PC-9 (cell line): Measurements from ENCODE around the gene RNU2-1. TPM values are rescaled to one million over a fixed set of nuclear protein-coding genes. Genes with fewer than 3 reads are reported as not detected.
"Not testable (repeated sequence)": the region's sequence is repeated elsewhere in the genome, so short reads cannot be mapped to it uniquely, and the experiment has no call there.

ENCODE experiments used
- Bru-seq: library from RNA; stranded (reverse); fragments of 400-500 nt; gene quantifications from one replicate; lab custom pipeline; 2021; lab: Mats Ljungman, UMichigan
- BruChase-seq, 2 experiments: library from RNA; stranded (reverse); fragments of 400-500 nt; gene quantifications; one replicate each; lab custom pipeline; 2021; lab: Mats Ljungman, UMichigan
- BruUV-seq: library from RNA; stranded (reverse); fragments of 400-500 nt; replicated peaks from 2 replicates; lab custom pipeline; 2021; lab: Mats Ljungman, UMichigan
- CTCF ChIA-PET: fragments of 300-600 bp; sonication (Branson Sonifier 250); formaldehyde crosslinking; loops from one replicate; lab custom pipeline; 2022; ENCODE audit warnings: antibody characterized with exemption; lab: Charles Lee
- POLR2A ChIA-PET: fragments of 300-600 bp; sonication (Branson Sonifier 250); formaldehyde crosslinking; loops from one replicate; lab custom pipeline; 2022; ENCODE audit warnings: antibody characterized with exemption; ENCODE audit not compliant: unreplicated experiment; lab: Charles Lee
- DNase-seq, 2 experiments: peaks; one replicate each; pipeline versions ENCODE4 v3.0.0 to v3.0.0-alpha.2; 2015 to 2022; ENCODE audit warnings: mixed read lengths in 1 of 2
- H2AFZ ChIP-seq: fragments of 200-600 bp; sonication (generic); 2 replicates; pipeline ENCODE4 v1.8.1; 2017; ENCODE audit warnings: antibody characterized with exemption
- H3F3A ChIP-seq: fragments of 200-600 bp; sonication (generic); 2 replicates; pipeline ENCODE4 v1.8.1; 2017; ENCODE audit warnings: antibody characterized with exemption, mild to moderate bottlenecking, low read depth; ENCODE audit not compliant: insufficient read depth
- H3K27ac ChIP-seq: fragments of 200-600 bp; sonication (generic); 2 replicates; pipeline ENCODE4 v1.6.1; 2016; ENCODE audit warnings: mixed run types
- H3K27me3 ChIP-seq: fragments of 200-600 bp; sonication (generic); 2 replicates; pipeline ENCODE4 v1.6.1; 2016; ENCODE audit warnings: low read depth, mixed run types; ENCODE audit not compliant: insufficient read depth
- H3K36me3 ChIP-seq: fragments of 200-600 bp; sonication (generic); 2 replicates; pipeline ENCODE4 v1.6.1; 2016; ENCODE audit warnings: low read depth, mixed run types
- H3K4me1 ChIP-seq: fragments of 200-600 bp; sonication (generic); replicated peaks from 2 replicates; pipeline ENCODE4 v1.6.1; 2016; ENCODE audit warnings: mixed run types; ENCODE audit not compliant: insufficient read depth
- H3K4me2 ChIP-seq: fragments of 200-600 bp; sonication (generic); 2 replicates; pipeline ENCODE4 v1.6.1; 2017; ENCODE audit warnings: mixed run types
- H3K4me3 ChIP-seq: fragments of 200-600 bp; sonication (generic); 2 replicates; pipeline ENCODE4 v1.6.1; 2016; ENCODE audit warnings: mixed run types
- H3K79me2 ChIP-seq: fragments of 200-600 bp; sonication (generic); 2 replicates; pipeline ENCODE4 v1.6.1; 2017; ENCODE audit warnings: low read depth, mixed run types
- H3K9me2 ChIP-seq: fragments of 200-600 bp; sonication (generic); 2 replicates; pipeline ENCODE4 v1.8.1; 2017; ENCODE audit warnings: mild to moderate bottlenecking; ENCODE audit not compliant: insufficient read depth
- H3K9me3 ChIP-seq: fragments of 200-600 bp; sonication (generic); 2 replicates; pipeline ENCODE4 v1.8.1; 2016; ENCODE audit warnings: low read depth; ENCODE audit not compliant: insufficient read depth
- H4K20me1 ChIP-seq: fragments of 200-600 bp; sonication (generic); 2 replicates; pipeline ENCODE4 v1.8.1; 2017; ENCODE audit not compliant: insufficient read depth
- intact Hi-C: fragments of 100-400 bp; cut with micrococcal nuclease; formaldehyde crosslinking; loops from one replicate; pipeline ENCODE4 v1.10.0; 2022; ENCODE audit not compliant: unreplicated experiment
- long read RNA-seq: library from polyadenylated mRNA; stranded (forward); transcript quantifications from one replicate; pipeline ENCODE4 v2.0.0, GENCODE V29; 2022
- total RNA-seq: library from RNA; stranded (reverse); gene quantifications from 2 replicates; pipeline ENCODE4 v1.2.3, GENCODE V29; 2021
- TF ChIP-seq, protein P1 (sequence below): fragments of 200-600 bp; sonication (generic); conservative IDR thresholded peaks from 2 replicates; pipeline ENCODE4 v1.6.1; 2017; ENCODE audit warnings: mixed run types, antibody characterized with exemption, mild to moderate bottlenecking, moderate library complexity

RNU2-1 gene
- total RNA-seq (4,274 and 6,356 TPM in 2 replicates), Bru-seq, nascent RNA (not detected), BruChase-seq, experiment 1, labeled RNA remaining after a 2-hour chase (not detected), BruChase-seq, experiment 2, labeled RNA remaining after a 6-hour chase (not detected)
- long read RNA-seq, result 0 reads

DNA sequence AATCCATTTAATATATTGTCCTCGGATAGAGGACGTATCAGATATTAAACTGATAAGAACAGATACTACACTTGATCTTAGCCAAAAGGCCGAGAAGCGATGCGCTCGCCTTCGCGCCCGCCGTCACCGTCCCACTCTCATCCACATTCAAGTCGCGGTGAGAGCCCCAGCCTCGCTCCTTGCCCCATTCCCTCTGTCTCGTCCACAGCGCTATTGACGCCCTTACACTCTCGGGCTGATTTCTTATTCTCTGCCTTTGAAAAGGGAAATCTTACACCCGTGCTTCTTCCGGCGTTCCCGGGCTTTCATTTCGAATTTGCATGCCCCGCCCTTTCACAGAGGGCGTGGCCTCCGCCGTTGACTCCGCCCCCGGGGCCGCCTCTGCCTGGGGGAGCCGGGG is at the start of gene RNU2-1:
Gene RNU2-1, minus strand, starts transcription at position 101 of the 400 bp plus-strand sequence.
- intact Hi-C loops, H3K4me2 ChIP-seq, BruUV-seq, POLR2A ChIA-PET, H2AFZ ChIP-seq, DNase-seq, H3K4me1 ChIP-seq, H3K27ac ChIP-seq, H3K27me3 ChIP-seq, H3K9me3 ChIP-seq, CTCF ChIA-PET, H3K79me2 ChIP-seq, H3K9me2 ChIP-seq, H3K4me3 ChIP-seq, H3F3A ChIP-seq, H3K36me3 ChIP-seq, H4K20me1 ChIP-seq: not testable (repeated sequence)

DNA sequence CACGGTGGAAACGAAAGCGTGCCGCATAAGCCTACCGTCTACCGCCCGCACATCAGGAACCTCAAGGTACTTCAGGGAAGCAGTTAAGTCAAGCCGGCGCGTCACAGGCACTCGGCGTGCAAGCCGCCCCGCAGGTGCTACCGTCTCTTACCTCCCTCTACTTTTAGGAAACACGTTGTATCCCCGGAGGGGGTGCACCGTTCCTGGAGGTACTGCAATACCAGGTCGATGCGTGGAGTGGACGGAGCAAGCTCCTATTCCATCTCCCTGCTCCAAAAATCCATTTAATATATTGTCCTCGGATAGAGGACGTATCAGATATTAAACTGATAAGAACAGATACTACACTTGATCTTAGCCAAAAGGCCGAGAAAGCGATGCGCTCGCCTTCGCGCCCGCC is 39.1 kb upstream of the RNU2-1 start:
- POLR2A ChIA-PET, DNase-seq: not testable (repeated sequence)

DNA sequence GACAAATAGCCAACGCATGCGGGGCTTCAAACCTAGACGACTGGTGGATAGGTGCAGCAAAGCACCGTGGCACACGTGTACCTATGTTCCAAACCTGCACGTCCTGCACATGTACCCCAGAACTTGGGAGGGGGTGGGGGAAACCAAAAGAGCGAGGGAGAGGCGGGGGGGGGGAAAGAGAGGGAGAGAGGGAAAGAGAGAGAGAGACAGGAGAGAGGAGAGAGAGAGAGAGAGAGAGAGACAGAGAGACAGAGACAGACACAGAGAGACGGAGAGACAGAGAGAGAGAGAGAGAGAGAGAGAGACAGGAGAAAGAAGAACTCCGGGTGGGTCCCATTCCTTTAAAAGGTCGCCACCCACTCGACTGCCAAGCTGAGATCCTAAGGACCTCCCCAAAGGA is 38.7 kb upstream of the RNU2-1 start:
- H3K79me2 ChIP-seq, H2AFZ ChIP-seq, H3K9me2 ChIP-seq, BruUV-seq, H4K20me1 ChIP-seq, H3K4me1 ChIP-seq, CTCF ChIA-PET, H3F3A ChIP-seq, H3K9me3 ChIP-seq, H3K4me3 ChIP-seq, DNase-seq, H3K36me3 ChIP-seq, H3K27ac ChIP-seq, H3K4me2 ChIP-seq, H3K27me3 ChIP-seq, POLR2A ChIA-PET, intact Hi-C loops: not testable (repeated sequence)
- TF ChIP-seq, protein P1, sequence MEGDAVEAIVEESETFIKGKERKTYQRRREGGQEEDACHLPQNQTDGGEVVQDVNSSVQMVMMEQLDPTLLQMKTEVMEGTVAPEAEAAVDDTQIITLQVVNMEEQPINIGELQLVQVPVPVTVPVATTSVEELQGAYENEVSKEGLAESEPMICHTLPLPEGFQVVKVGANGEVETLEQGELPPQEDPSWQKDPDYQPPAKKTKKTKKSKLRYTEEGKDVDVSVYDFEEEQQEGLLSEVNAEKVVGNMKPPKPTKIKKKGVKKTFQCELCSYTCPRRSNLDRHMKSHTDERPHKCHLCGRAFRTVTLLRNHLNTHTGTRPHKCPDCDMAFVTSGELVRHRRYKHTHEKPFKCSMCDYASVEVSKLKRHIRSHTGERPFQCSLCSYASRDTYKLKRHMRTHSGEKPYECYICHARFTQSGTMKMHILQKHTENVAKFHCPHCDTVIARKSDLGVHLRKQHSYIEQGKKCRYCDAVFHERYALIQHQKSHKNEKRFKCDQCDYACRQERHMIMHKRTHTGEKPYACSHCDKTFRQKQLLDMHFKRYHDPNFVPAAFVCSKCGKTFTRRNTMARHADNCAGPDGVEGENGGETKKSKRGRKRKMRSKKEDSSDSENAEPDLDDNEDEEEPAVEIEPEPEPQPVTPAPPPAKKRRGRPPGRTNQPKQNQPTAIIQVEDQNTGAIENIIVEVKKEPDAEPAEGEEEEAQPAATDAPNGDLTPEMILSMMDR, result peak; percentile 27; the same call in 1 of the 2 replicates

More for the DNA sequence above, 39.1 kb upstream of the RNU2-1 start:
- H3K4me1 ChIP-seq, H3K4me2 ChIP-seq, H3K27me3 ChIP-seq, H3K9me3 ChIP-seq, intact Hi-C loops, H3K27ac ChIP-seq, H3K36me3 ChIP-seq, H3K9me2 ChIP-seq, H4K20me1 ChIP-seq, CTCF ChIA-PET, H2AFZ ChIP-seq, H3F3A ChIP-seq, H3K4me3 ChIP-seq, H3K79me2 ChIP-seq: not testable (repeated sequence)
- BruUV-seq, result TSS peak; percentile 100

DNA sequence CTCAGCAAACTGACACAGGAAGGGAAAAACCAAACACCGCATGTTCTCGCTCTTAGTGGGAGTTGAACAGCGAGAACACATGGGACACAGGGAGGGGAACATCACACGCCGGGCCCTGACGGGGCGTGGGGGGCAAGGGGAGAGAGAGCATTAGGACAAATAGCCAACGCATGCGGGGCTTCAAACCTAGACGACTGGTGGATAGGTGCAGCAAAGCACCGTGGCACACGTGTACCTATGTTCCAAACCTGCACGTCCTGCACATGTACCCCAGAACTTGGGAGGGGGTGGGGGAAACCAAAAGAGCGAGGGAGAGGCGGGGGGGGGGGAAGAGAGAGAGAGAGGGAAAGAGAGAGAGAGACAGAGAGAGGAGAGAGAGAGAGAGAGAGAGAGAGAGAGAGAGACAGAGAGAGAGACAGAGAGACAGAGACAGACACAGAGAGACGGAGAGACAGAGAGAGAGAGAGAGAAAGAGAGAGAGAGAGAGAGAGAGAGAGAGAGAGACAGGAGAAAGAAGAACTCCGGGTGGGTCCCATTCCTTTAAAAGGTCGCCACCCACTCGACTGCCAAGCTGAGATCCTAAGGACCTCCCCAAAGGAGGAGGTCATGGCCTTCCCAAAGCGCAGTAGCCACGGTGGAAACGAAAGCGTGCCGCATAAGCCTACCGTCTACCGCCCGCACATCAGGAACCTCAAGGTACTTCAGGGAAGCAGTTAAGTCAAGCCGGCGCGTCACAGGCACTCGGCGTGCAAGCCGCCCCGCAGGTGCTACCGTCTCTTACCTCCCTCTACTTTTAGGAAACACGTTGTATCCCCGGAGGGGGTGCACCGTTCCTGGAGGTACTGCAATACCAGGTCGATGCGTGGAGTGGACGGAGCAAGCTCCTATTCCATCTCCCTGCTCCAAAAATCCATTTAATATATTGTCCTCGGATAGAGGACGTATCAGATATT is 37.1 kb upstream of the RNU2-1 start:
- H3K27ac ChIP-seq, H3K4me3 ChIP-seq, POLR2A ChIA-PET, intact Hi-C loops, CTCF ChIA-PET, DNase-seq, H3K36me3 ChIP-seq, H2AFZ ChIP-seq, H3F3A ChIP-seq, H3K4me1 ChIP-seq, H3K9me2 ChIP-seq, BruUV-seq, H3K79me2 ChIP-seq, H3K4me2 ChIP-seq, H4K20me1 ChIP-seq, H3K27me3 ChIP-seq, H3K9me3 ChIP-seq: not testable (repeated sequence)

DNA sequence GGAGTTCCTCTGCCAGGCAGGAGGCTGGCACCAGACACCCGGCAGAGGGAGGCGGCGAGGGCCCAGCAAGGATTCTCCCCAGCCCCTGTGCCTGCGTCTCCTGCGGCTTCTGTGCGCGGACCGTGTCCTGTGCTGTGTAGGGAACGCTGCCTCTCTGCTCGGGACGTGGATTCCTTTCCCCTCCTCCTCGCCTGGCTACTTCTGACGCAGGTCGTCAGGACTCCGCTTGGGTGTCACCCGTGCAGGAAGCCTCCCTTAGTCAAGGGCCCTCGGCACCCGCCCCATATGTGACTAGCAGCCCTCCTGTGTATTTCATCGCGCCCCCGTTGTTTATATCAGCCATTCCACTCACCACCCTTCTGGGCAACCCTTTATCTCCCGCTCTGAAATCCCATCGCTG is 12.7 kb upstream of the RNU2-1 start:
- H3F3A ChIP-seq, H3K27ac ChIP-seq, H3K4me1 ChIP-seq, intact Hi-C loops, H3K9me3 ChIP-seq, H3K9me2 ChIP-seq, H3K27me3 ChIP-seq, CTCF ChIA-PET, H2AFZ ChIP-seq, H3K79me2 ChIP-seq, H4K20me1 ChIP-seq, BruUV-seq, H3K36me3 ChIP-seq, POLR2A ChIA-PET: not testable (repeated sequence)
- peak overlapping the region; percentile 40; the same call in 1 of the 2 replicates for H3K4me3 ChIP-seq
- peak overlapping the region; percentile 46; the same call in 1 of the 2 replicates for H3K4me2 ChIP-seq
- peak in 1 of 2 experiments; percentile 84 for DNase-seq

DNA sequence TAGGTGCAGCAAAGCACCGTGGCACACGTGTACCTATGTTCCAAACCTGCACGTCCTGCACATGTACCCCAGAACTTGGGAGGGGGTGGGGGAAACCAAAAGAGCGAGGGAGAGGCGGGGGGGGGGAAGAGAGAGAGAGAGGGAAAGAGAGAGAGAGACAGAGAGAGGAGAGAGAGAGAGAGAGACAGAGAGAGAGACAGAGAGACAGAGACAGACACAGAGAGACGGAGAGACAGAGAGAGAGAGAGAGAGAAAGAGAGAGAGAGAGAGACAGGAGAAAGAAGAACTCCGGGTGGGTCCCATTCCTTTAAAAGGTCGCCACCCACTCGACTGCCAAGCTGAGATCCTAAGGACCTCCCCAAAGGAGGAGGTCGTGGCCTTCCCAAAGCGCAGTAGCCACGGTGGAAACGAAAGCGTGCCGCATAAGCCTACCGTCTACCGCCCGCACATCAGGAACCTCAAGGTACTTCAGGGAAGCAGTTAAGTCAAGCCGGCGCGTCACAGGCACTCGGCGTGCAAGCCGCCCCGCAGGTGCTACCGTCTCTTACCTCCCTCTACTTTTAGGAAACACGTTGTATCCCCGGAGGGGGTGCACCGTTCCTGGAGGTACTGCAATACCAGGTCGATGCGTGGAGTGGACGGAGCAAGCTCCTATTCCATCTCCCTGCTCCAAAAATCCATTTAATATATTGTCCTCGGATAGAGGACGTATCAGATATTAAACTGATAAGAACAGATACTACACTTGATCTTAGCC is 7.0 kb upstream of the RNU2-1 start:
- H4K20me1 ChIP-seq, H3K9me3 ChIP-seq, H3K4me2 ChIP-seq, BruUV-seq, H3K36me3 ChIP-seq, H3K4me3 ChIP-seq, H3K27me3 ChIP-seq, H3K4me1 ChIP-seq, H2AFZ ChIP-seq, DNase-seq, POLR2A ChIA-PET, H3F3A ChIP-seq, H3K27ac ChIP-seq, CTCF ChIA-PET, H3K79me2 ChIP-seq, H3K9me2 ChIP-seq, intact Hi-C loops: not testable (repeated sequence)
